GM18907 (cell line): ENCODE results near the gene HMX2.

Experiments used
- ATAC-seq: cut with Tn5 transposase; IDR thresholded peaks from one replicate; pipeline ENCODE4 v1.9.1; 2021; ENCODE audit warnings: mild to moderate bottlenecking, moderate library complexity; ENCODE audit not compliant: unreplicated experiment

The HMX2 gene, protein sequence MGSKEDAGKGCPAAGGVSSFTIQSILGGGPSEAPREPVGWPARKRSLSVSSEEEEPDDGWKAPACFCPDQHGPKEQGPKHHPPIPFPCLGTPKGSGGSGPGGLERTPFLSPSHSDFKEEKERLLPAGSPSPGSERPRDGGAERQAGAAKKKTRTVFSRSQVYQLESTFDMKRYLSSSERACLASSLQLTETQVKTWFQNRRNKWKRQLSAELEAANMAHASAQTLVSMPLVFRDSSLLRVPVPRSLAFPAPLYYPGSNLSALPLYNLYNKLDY

DNA sequence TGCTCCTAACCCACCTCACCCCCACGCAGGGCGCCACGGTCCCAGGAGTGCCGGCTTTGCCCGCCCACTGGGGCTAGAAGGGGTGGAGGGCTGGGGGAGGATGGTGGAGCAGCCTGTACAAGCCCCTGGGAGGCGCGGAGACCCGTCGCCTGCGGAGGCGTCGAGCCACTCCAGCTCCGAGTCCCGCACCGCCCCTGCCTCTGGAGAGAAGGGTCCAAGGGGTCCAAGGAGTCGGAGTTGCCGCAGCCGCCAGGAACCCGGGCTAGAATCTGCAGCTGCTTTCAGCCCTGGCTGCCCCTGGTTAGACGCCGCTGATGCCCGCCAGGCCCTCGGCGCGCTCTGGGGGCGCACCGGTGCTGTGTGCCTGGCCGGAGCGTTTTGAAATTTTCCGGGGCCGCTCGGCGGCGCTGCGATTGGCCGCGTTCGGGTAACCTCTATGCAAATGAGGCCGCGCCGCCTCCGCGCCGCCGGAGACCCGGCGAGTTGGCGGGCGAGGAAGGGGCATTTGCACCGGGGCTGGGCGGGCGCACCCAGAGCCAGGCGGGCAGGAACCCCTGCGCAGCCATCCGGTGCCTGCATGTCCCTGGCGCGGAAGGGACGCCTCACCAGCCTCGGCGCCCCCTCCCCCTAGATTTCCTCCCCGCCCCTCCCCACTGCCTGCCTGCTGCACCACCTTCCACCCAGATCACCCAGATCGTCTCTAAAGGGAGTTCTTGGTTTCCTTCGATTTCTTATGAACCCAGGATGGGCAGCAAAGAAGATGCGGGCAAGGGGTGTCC is at the start of gene HMX2:
Gene HMX2, plus strand, starts transcription at position 502 of the 779 bp plus-strand sequence. Its CDS starts 243 bp downstream, at position 745.
- no peak for ATAC-seq

DNA sequence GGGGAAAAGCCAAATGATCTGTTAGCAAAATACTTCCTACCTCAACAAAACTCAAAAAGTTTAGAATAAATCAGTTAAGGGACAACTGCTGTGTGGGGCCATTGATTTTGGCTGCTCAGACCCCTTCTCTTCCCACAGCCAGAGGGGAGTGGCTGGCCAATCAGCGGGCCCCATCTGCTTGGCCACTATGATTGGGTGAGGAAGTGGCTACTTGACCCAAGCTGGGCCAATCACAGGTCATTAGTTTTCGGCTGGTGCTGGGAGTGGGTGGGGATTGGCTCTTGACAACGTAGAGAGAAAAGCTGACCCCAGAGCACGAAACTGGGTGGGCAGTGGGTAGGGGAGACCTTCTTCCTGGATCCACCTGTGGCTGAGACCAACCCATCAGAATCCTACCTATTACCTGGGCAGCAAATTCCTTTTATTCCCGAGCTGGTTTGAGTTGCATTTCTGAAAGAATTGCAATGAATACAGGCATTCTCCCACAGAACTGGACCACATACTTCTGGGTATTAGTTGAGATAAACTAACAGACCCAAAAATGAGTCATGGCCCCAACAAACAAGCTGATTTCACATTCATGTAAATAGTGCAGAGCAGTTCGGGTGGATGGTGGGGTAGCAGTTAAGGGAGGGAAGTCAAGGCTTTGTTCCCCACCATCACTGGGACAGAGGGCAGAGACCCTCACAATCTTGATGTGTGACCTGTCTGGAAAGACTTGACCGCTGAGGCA is 47.7 kb upstream of the HMX2 start:
- ATAC-seq = no peak

- no peak for ATAC-seq
Measured at GRCh38 chr10:123101872-123102271, 46.1 kb upstream of the HMX2 start.

- ATAC-seq = no peak
Measured at GRCh38 chr10:123102673-123103072, 45.3 kb upstream of the HMX2 start.

DNA sequence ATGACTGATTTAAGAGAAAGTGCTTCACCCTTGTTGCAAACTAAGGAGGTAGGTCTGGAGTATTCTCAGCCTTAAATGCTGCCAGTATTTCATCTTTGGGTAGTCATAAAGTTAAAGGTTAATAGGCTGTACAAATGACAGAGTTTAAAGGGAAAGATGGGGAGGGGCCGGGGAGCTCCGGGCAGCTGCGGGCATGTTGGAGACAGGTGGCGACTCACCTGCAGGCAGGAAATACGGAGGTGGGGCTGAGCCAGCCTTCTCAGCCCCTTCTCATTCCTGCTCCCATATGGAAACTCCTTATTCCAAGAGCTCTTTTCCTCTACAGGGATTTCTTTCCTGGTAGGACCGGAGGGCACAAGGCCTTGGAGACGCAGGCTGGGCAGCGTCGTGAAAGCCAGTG is 44.0 kb upstream of the HMX2 start:
- no peak for ATAC-seq

- no peak for ATAC-seq
Measured at GRCh38 chr10:123109466-123109865, 38.5 kb upstream of the HMX2 start.

- no peak for ATAC-seq
Measured at GRCh38 chr10:123117644-123118417, 30.1 kb upstream of the HMX2 start.

GRCh38 chr10:123119081-123119480 is 28.9 kb upstream of the HMX2 start:
- ATAC-seq = no peak

GRCh38 chr10:123126246-123126645 is 21.7 kb upstream of the HMX2 start:
- no peak for ATAC-seq

DNA sequence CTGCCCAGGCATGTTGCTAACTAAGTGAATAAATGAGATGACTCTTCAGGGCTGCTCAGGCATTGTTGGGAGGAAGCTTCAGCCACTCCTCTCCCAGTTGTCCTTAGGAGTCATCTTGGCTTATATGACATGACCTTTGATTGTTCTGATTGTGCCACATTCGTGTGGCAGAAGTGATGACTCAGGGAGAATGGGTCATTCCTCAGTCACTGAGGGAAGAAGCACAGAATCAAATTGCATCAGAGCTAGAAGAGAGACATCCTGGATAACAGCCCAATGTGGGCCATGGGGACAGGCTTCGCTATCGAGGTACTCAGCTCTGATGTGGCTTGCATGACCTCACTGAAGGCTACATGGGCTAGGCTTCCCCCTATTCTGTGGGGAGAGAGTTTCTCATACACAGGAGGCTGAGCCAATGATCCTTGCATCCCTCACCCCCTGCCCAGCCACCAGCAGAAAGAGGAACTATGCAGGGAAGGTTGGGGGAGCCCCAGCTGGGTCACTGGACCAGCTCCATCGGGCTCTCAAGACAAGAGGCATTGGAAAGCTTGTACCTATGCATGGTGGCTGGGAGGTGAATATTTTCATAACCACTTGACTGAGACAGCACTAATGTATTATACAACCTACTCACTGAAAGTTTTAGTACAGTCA is 18.2 kb upstream of the HMX2 start:
- ATAC-seq = no peak

GRCh38 chr10:123132576-123133477 is 15.1 kb upstream of the HMX2 start:
- ATAC-seq = peak; percentile 64

- ATAC-seq = no peak
Measured at GRCh38 chr10:123133541-123134342, 14.2 kb upstream of the HMX2 start.

- no peak for ATAC-seq
Measured at GRCh38 chr10:123134343-123134914, 13.5 kb upstream of the HMX2 start.

- ATAC-seq = no peak
Measured at GRCh38 chr10:123134915-123135414, 13.0 kb upstream of the HMX2 start.

- ATAC-seq = no peak
Measured at GRCh38 chr10:123135415-123136141, 12.4 kb upstream of the HMX2 start, which contains the start of gene HMX3. HMX3 (plus strand) TSS chr10:123135970; CDS start chr10:123136051, 81 bp downstream.

DNA sequence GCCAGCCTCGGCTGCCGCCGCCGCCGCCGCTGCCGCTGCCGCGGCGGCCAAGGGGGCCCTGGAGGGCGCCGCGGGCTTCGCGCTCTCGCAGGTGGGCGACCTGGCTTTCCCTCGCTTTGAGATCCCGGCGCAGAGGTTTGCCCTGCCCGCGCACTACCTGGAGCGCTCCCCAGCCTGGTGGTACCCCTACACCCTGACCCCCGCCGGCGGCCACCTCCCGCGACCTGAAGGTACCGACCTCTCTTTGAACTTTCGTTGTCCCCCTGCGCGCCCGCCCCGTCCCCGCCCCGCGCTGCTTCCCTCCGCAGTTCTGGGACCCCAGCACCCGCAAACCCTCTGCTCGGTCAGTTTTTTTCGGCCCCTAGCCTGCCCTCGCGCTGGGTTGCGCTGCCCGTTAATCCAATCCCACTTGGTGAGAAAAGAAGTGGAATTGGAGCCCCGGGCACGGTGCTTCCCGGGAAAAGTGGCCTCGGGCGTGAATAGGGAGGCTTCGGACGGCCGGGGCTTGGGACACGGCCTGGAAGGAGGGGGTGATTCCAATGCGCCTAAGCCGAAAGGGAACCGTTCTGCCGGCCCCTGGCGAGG is 11.6 kb upstream of the HMX2 start:
- no peak for ATAC-seq
